Caco-2 (cell line): ENCODE results near the gene TRANK1. TPM values are rescaled to one million over a fixed set of nuclear protein-coding genes. Genes with fewer than 3 reads are reported as not detected.

ENCODE experiments used
- BruUV-seq: library from RNA; stranded (reverse); fragments of 400-500 nt; replicated peaks from 2 replicates; lab custom pipeline; 2021; lab: Mats Ljungman, UMichigan
- CTCF ChIA-PET: fragments of 300-600 bp; sonication (Branson Sonifier 250); formaldehyde crosslinking; loops from one replicate; lab custom pipeline; 2022; ENCODE audit warnings: antibody characterized with exemption; lab: Charles Lee
- POLR2A ChIA-PET: fragments of 300-600 bp; sonication (Branson Sonifier 250); formaldehyde crosslinking; loops from one replicate; lab custom pipeline; 2022; ENCODE audit warnings: antibody characterized with exemption; lab: Charles Lee
- DNase-seq, 2 experiments: peaks; one replicate each; pipeline versions ENCODE4 v3.0.0 to v3.0.0-alpha.2; 2020 to 2022
- H3K27me3 ChIP-seq: replicated peaks from 2 replicates; pipeline ENCODE4 v1.6.0; 2011; ENCODE audit warnings: low read length; ENCODE audit not compliant: control insufficient read depth, insufficient read depth
- H3K36me3 ChIP-seq: 2 replicates; pipeline ENCODE4 v1.5.1; 2011; ENCODE audit warnings: low read length; ENCODE audit not compliant: control insufficient read depth, insufficient read depth
- H3K4me1 ChIP-seq: fragments of 250-450 bp; sonication (Bioruptor Pico); 2 replicates; pipeline ENCODE4 v1.5.1; 2020; ENCODE audit warnings: mild to moderate bottlenecking
- H3K4me3 ChIP-seq: 2 replicates; pipeline ENCODE4 v1.5.1; 2011; ENCODE audit warnings: low read depth, mild to moderate bottlenecking, control low read depth, low read length
- H3K9me3 ChIP-seq: fragments of 250-450 bp; sonication (Bioruptor Pico); 2 replicates; pipeline ENCODE4 v1.5.1; 2020; ENCODE audit warnings: mild to moderate bottlenecking, moderate library complexity
- H3K27ac Mint-ChIP-seq: one replicate; pipeline ENCODE4 v1.8.0; 2022; ENCODE audit warnings: mixed read lengths; ENCODE audit not compliant: unreplicated experiment
- H3K27me3 Mint-ChIP-seq: one replicate; pipeline ENCODE4 v1.8.0; 2022; ENCODE audit warnings: mixed read lengths; ENCODE audit not compliant: insufficient read depth, unreplicated experiment
- H3K36me3 Mint-ChIP-seq: one replicate; pipeline ENCODE4 v1.8.0; 2022; ENCODE audit warnings: mild to moderate bottlenecking, mixed read lengths; ENCODE audit not compliant: insufficient read depth, unreplicated experiment
- H3K4me1 Mint-ChIP-seq: one replicate; pipeline ENCODE4 v1.8.0; 2022; ENCODE audit warnings: low read depth, mixed read lengths; ENCODE audit not compliant: unreplicated experiment
- H3K4me3 Mint-ChIP-seq: one replicate; pipeline ENCODE4 v1.8.0; 2022; ENCODE audit warnings: mild to moderate bottlenecking, moderate library complexity, mixed read lengths; ENCODE audit not compliant: unreplicated experiment
- H3K9me3 Mint-ChIP-seq: one replicate; pipeline ENCODE4 v1.8.0; 2022; ENCODE audit warnings: mixed read lengths; ENCODE audit not compliant: unreplicated experiment
- CTCF ChIP-seq, 2 experiments: fragments of 200-600 bp in 1 of 2; IDR thresholded peaks; 1 replicate in 1 of 2; 2 replicates in 1 of 2; pipeline versions ENCODE4 v1.5.1 to v1.8.0; 2011 to 2022; ENCODE audit warnings: antibody characterized with exemption in 1 of 2, control low read depth in 1 of 2, inconsistent platforms in 1 of 2, low read depth in 1 of 2, low read length in 1 of 2, mild to moderate bottlenecking in 1 of 2, moderate library complexity in 1 of 2; ENCODE audit not compliant: insufficient read depth in 1 of 2, severe bottlenecking in 1 of 2, unreplicated experiment in 1 of 2
- intact Hi-C: fragments of 100-400 bp; cut with micrococcal nuclease; formaldehyde crosslinking; loops from one replicate; pipeline ENCODE4 v1.10.0; 2022; ENCODE audit not compliant: unreplicated experiment
- total RNA-seq: library from RNA; stranded (reverse); gene quantifications from 2 replicates; pipeline ENCODE4 v1.2.3, GENCODE V29; 2022

Gene TRANK1
- total RNA-seq, 1 experiment from 2014 or later, result 4.3 TPM

- Histone ChIP-seq H3K4me1 (peaks cover 20% of the 10 kb centered on the region), H3K27me3 (no peaks in the 10 kb centered on the region), H3K36me3 (no peaks in the 10 kb centered on the region), H3K9me3 (no peaks in the 10 kb centered on the region), H3K4me3 (no peak overlapping the region)
- TF ChIP-seq CTCF (IDR thresholded peaks at IDR 0.05; ENCODE audit: insufficient read depth in 1 of 2, low read depth in 1 of 2, low read length in 1 of 2, severe bottlenecking in 1 of 2, unreplicated experiment in 1 of 2), result no peak
- peaks cover 22% of the 10 kb centered on the region for H3K4me1 Mint-ChIP-seq
- no peak overlapping the region for H3K4me3 Mint-ChIP-seq
- DNase-seq, result no peak
- peaks cover 9% of the 10 kb centered on the region for H3K9me3 Mint-ChIP-seq
- peaks cover 12% of the 10 kb centered on the region for H3K36me3 Mint-ChIP-seq
- ChIA-PET CTCF (interaction anchor here (0.7 kb wide), 1 partner anchor 52 kb away, joined by 4 read pairs; no protein-coding TSS in a partner anchor), POLR2A (interaction anchor here (3.1 kb wide), 1 partner anchor 32 kb away, joined by 20 read pairs; the partner anchor contains the start of genes EPM2AIP1 and MLH1)
- no peak overlapping the region for H3K27ac Mint-ChIP-seq
- H3K27me3 Mint-ChIP-seq, result no peaks in the 10 kb centered on the region
- intact Hi-C loops, result no loop called here
- BruUV-seq, result no TSS peak
Observed at GRCh38 chr3:36960502-36960901, 15.6 kb upstream of the TRANK1 start.

- no TSS peak for BruUV-seq
- peaks cover 22% of the 10 kb centered on the region for H3K4me1 Mint-ChIP-seq
- H3K36me3 ChIP-seq, result no peaks in the 10 kb centered on the region
- no peaks in the 10 kb centered on the region for H3K9me3 ChIP-seq
- no peaks in the 10 kb centered on the region for H3K27me3 Mint-ChIP-seq
- no peak overlapping the region for H3K4me3 Mint-ChIP-seq
- POLR2A ChIA-PET, result interaction anchor here (3.1 kb wide), 1 partner anchor 33 kb away, joined by 20 read pairs; the partner anchor contains the start of genes EPM2AIP1 and MLH1
- peaks cover 7% of the 10 kb centered on the region for H3K36me3 Mint-ChIP-seq
- CTCF ChIA-PET, result interaction anchor here (0.7 to 2.3 kb wide), 4 partner anchors 10 to 51 kb away, joined by 4 to 22 read pairs (median 7); partner anchors contain the start of genes EPM2AIP1 and MLH1
- no peak overlapping the region for H3K27ac Mint-ChIP-seq
- H3K4me3 ChIP-seq, result no peak overlapping the region
- peaks cover 18% of the 10 kb centered on the region for H3K4me1 ChIP-seq
- intact Hi-C loops, result loop anchor here (2.0 kb wide), 2 partner anchors 27 to 47 kb away; no protein-coding TSS in a partner anchor
- H3K27me3 ChIP-seq, result no peaks in the 10 kb centered on the region
- TF ChIP-seq CTCF (IDR thresholded peaks at IDR 0.05; ENCODE audit: insufficient read depth in 1 of 2, low read depth in 1 of 2, low read length in 1 of 2, severe bottlenecking in 1 of 2, unreplicated experiment in 1 of 2), result no peak
- DNase-seq, result no peak
- peaks cover 9% of the 10 kb centered on the region for H3K9me3 Mint-ChIP-seq
Observed at GRCh38 chr3:36959821-36960220, 15.0 kb upstream of the TRANK1 start.

GRCh38 chr3:36957862-36958686, 13.2 kb upstream of the TRANK1 start:
- H3K27me3 Mint-ChIP-seq, result no peaks in the 10 kb centered on the region
- peaks cover 7% of the 10 kb centered on the region for H3K36me3 Mint-ChIP-seq
- DNase-seq, result no peak
- Histone ChIP-seq H3K27me3 (no peaks in the 10 kb centered on the region), H3K36me3 (no peaks in the 10 kb centered on the region), H3K9me3 (no peaks in the 10 kb centered on the region), H3K4me3 (peak overlapping the region; percentile 4; the same call in 1 of the 2 replicates), H3K4me1 (peaks cover 25% of the 10 kb centered on the region)
- TF ChIP-seq CTCF (IDR thresholded peaks at IDR 0.05; ENCODE audit: insufficient read depth in 1 of 2, low read depth in 1 of 2, low read length in 1 of 2, severe bottlenecking in 1 of 2, unreplicated experiment in 1 of 2), result no peak
- peak overlapping the region; percentile 70 for H3K4me3 Mint-ChIP-seq
- CTCF ChIA-PET, result interaction anchor here (0.5 to 2.3 kb wide), 17 partner anchors 10 to 227 kb away, joined by 3 to 75 read pairs (median 4); partner anchors contain the start of genes EPM2AIP1, MLH1 and TRANK1
- intact Hi-C loops, result loop anchor here (1.0 to 2.0 kb wide), 7 partner anchors 14 to 229 kb away; no protein-coding TSS in a partner anchor
- H3K4me1 Mint-ChIP-seq, result peaks cover 26% of the 10 kb centered on the region
- no TSS peak for BruUV-seq
- POLR2A ChIA-PET, result interaction anchor here (0.6 to 3.1 kb wide), 2 partner anchors 35 to 54 kb away, joined by 5 to 20 read pairs; partner anchors contain the start of genes EPM2AIP1 and MLH1
- H3K9me3 Mint-ChIP-seq, result no peaks in the 10 kb centered on the region
- peak overlapping the region; percentile 91 for H3K27ac Mint-ChIP-seq
